ENCODE results near the gene SHBG. TPM values are rescaled to one million over a fixed set of nuclear protein-coding genes. Genes with fewer than 3 reads are reported as not detected.

Gene SHBG, protein sequence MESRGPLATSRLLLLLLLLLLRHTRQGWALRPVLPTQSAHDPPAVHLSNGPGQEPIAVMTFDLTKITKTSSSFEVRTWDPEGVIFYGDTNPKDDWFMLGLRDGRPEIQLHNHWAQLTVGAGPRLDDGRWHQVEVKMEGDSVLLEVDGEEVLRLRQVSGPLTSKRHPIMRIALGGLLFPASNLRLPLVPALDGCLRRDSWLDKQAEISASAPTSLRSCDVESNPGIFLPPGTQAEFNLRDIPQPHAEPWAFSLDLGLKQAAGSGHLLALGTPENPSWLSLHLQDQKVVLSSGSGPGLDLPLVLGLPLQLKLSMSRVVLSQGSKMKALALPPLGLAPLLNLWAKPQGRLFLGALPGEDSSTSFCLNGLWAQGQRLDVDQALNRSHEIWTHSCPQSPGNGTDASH
- total RNA-seq = under 1 TPM in 1 of 4 donors, not detected in 3; 0.83 TPM

DNA sequence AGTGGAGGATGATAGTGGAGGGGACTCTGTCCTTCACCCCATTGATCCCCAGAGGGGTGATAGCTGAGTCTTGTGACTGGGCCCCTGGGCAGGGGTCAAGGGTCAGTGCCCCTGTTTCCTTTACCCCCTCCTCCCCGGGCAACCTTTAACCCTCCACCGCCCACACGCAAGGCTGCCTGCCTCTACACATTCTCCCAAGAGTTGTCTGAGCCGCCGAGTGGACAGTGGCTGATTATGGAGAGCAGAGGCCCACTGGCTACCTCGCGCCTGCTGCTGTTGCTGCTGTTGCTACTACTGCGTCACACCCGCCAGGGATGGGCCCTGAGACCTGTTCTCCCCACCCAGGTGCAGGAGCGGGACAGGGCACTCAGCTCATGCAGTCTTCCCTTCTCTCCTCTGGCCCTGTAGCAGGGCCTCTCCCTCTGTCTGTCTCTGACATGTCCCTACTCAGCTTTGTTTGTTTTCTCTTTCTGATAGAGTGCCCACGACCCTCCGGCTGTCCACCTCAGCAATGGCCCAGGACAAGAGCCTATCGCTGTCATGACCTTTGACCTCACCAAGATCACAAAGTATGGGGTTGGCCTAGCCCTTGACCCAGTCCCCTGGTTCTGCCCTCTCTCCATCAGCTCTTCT, at the start of gene SHBG:
TSS of gene SHBG (plus strand) at position 197 of the 633 bp plus-strand sequence. CDS start at position 235, 38 bp downstream.
- no peak for DNase-seq (ENCODE audit: extremely low spot score)
- H3K4me1 ChIP-seq = peaks cover 9 to 21% (median 18%) of the 10 kb centered on the region in 4 donors
- H3K27me3 ChIP-seq = no peaks in the 10 kb centered on the region
- H3K36me3 ChIP-seq = peaks cover 0 to 8% (median 2%) of the 10 kb centered on the region in 4 donors
- intact Hi-C loops (cut with DNase I) = no loop called here
- no peaks in the 10 kb centered on the region for H3K9me3 ChIP-seq
- H3K4me3 ChIP-seq = no peak within 1 kb of the TSS
- TF ChIP-seq POLR2AphosphoS5 (IDR thresholded peaks at IDR 0.05) = no peak
- TF ChIP-seq EP300 (IDR thresholded peaks at IDR 0.05) = no peak
- TF ChIP-seq POLR2A (IDR thresholded peaks at IDR 0.05; ENCODE audit: low read depth) = no peak
- TF ChIP-seq, protein P1, sequence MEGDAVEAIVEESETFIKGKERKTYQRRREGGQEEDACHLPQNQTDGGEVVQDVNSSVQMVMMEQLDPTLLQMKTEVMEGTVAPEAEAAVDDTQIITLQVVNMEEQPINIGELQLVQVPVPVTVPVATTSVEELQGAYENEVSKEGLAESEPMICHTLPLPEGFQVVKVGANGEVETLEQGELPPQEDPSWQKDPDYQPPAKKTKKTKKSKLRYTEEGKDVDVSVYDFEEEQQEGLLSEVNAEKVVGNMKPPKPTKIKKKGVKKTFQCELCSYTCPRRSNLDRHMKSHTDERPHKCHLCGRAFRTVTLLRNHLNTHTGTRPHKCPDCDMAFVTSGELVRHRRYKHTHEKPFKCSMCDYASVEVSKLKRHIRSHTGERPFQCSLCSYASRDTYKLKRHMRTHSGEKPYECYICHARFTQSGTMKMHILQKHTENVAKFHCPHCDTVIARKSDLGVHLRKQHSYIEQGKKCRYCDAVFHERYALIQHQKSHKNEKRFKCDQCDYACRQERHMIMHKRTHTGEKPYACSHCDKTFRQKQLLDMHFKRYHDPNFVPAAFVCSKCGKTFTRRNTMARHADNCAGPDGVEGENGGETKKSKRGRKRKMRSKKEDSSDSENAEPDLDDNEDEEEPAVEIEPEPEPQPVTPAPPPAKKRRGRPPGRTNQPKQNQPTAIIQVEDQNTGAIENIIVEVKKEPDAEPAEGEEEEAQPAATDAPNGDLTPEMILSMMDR (IDR thresholded peaks at IDR 0.05) = no peak
- 77% methylated on average over 12 of the region's 13 CpGs for WGBS
- H3K27ac ChIP-seq (replicated peaks in 1 of 4) = no peak within 1 kb of the TSS

DNA sequence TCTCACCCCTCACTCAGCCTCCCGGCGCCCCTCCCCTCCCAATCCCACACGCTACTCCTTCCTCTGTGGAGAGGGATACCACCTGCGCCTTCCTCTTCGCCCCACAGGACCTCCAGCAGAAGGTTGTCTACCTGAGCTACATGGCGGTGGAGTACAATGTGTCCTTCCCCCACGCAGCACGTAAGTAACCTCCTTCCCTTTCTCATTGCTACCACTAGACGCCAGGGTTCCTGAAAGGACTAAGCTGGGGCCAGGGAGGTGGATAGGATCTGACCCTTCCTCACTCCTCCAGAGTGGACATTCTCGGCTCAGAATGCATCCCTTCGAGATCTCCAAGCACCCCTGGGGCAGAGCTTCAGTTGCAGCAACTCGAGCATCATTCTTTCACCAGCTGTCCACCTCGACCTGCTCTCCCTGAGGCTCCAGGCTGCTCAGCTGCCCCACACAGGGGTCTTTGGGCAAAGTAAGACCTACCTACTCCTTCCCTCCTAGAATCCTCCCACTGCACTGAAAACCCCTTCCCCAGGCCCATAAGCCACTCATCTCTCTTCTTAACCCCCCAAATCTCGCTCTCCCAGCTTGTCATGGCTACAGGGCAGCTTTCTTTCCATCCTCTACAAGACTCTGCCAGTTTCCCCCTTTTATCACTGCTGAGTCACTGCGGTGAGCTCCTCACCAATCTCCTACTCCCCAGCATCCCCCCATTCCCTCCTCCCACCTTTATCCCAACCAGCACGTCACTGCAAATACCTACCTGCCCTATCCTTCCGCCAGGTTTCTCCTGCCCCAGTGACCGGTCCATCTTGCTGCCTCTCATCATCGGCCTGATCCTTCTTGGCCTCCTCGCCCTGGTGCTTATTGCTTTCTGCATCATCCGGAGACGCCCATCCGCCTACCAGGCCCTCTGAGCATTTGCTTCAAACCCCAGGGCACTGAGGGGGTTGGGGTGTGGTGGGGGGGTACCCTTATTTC, 49.0 kb upstream of the SHBG start:
- Histone ChIP-seq H3K36me3 (peaks cover 28 to 38% (median 34%) of the 10 kb centered on the region in 4 donors), H3K9me3 (no peaks in the 10 kb centered on the region), H3K27me3 (no peaks in the 10 kb centered on the region), H3K4me3 (peak overlapping the region; percentile 21 to 72 (median 39)), H3K27ac (replicated peaks in 1 of 4) (peak overlapping the region; percentile 82 to 94 (median 89)), H3K4me1 (peaks cover 53 to 94% (median 88%) of the 10 kb centered on the region in 4 donors)
- intact Hi-C loops (cut with DNase I) = no loop called here
- 76% methylated on average over 21 of the region's 23 CpGs for WGBS
- no peak for DNase-seq (ENCODE audit: extremely low spot score)
- TF ChIP-seq, protein P1 (IDR thresholded peaks at IDR 0.05) = no peak
- TF ChIP-seq EP300 (IDR thresholded peaks at IDR 0.05) (no peak), POLR2AphosphoS5 (IDR thresholded peaks at IDR 0.05) (no peak), POLR2A (IDR thresholded peaks at IDR 0.05; ENCODE audit: low read depth) (no peak)

DNA sequence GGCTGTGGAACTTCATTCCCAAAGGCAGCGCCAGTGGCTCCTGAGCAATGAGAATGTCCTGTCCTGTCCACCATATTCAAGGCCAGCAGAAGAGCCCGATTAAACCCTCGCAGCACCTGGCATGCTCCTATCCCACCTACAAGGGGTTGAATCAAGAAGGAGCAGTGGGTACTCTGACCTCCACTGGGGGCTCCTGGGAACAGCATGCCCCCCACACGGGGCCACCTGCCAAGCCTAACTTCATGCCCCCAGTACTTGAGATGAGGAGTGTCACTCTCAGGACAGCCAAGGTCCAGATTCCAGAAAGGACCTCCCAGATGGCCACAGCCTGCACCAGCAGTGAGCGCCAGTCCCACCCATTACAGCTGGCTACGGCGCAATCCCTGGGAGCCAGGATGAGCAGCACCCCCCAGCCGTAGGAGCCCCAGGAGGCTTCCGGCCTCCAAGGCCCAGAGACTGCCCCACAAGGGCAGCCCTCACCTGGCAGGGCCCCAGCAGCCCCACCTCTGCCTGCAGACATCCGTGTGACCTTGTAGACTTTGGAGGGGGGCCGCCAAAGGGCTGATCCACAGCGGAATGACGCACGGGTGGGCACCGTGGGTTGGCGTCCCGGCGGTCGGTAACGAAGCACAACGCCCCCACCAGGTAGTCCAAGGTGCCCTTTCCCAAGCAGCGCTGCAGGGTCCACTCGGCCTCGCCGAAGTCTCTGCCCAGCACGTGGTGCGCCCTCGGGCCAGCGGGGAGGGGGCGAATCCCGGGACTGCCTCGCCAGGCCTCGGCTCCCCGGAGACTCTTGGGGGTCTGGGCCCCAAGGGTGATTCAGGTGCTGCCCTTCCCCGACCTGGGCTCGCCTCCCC, 47.3 kb upstream of the SHBG start:
- Histone ChIP-seq H3K4me1 (peaks cover 46 to 94% (median 89%) of the 10 kb centered on the region in 4 donors), H3K27me3 (no peaks in the 10 kb centered on the region), H3K4me3 (peak overlapping the region; percentile 55 to 72 (median 66)), H3K27ac (replicated peaks in 1 of 4) (peak overlapping the region; percentile 88 to 94 (median 90)), H3K36me3 (peaks cover 11 to 33% (median 29%) of the 10 kb centered on the region in 4 donors), H3K9me3 (no peaks in the 10 kb centered on the region)
- TF ChIP-seq EP300 (IDR thresholded peaks at IDR 0.05) = no peak
- TF ChIP-seq, protein P1 (IDR thresholded peaks at IDR 0.05) = no peak
- TF ChIP-seq POLR2A (IDR thresholded peaks at IDR 0.05; ENCODE audit: low read depth) = no peak
- no peak for TF ChIP-seq POLR2AphosphoS5 (IDR thresholded peaks at IDR 0.05)
- no peak for DNase-seq (ENCODE audit: extremely low spot score)
- intact Hi-C loops (cut with DNase I) = no loop called here
- WGBS = 95% methylated on average over 21 of the region's 36 CpGs

Measured in esophagus muscularis mucosa (tissue), 4 donors.